WTC11 (cell line): ENCODE measurements around the gene SDCCAG8. TPM values are rescaled to one million over a fixed set of nuclear protein-coding genes. Genes with fewer than 3 reads are reported as not detected.
A peak's percentile ranks its signal among the peaks of the same experiment; 100 is the strongest.

Experiments
- ATAC-seq: fragments of 200-7000 bp; cut with Tn5 transposase; 2 replicates; pipeline ENCODE4 v1.10.0; 2021; ENCODE audit warnings: mild to moderate bottlenecking, moderate library complexity
- CTCF ChIA-PET: fragments of 300-600 bp; sonication (Branson Sonifier 250); formaldehyde crosslinking; loops from one replicate; lab custom pipeline; 2021; ENCODE audit warnings: antibody characterized with exemption; lab: Charles Lee
- POLR2A ChIA-PET: fragments of 350-600 bp; sonication (Branson Sonifier 250); formaldehyde crosslinking; loops from one replicate; lab custom pipeline; 2021; ENCODE audit warnings: antibody characterized with exemption; lab: Charles Lee
- DNase-seq: peaks from one replicate; pipeline ENCODE4 v3.0.0; 2021; ENCODE audit warnings: low spot score
- H3K27ac Mint-ChIP-seq: 2 replicates; pipeline ENCODE4 v1.8.0; 2021; ENCODE audit warnings: mixed read lengths
- H3K27me3 Mint-ChIP-seq: 2 replicates; pipeline ENCODE4 v1.8.0; 2021; ENCODE audit warnings: low read depth, mild to moderate bottlenecking, moderate library complexity, mixed read lengths
- H3K36me3 Mint-ChIP-seq: 2 replicates; pipeline ENCODE4 v1.8.0; 2021; ENCODE audit warnings: mixed read lengths
- H3K4me1 Mint-ChIP-seq: 2 replicates; pipeline ENCODE4 v1.8.0; 2022; ENCODE audit warnings: mixed read lengths
- H3K4me3 Mint-ChIP-seq: 2 replicates; pipeline ENCODE4 v1.8.0; 2021; ENCODE audit warnings: mild to moderate bottlenecking, moderate library complexity, mixed read lengths
- H3K9me3 Mint-ChIP-seq: 2 replicates; pipeline ENCODE4 v1.8.0; 2021; ENCODE audit warnings: mixed read lengths
- CBFB ChIP-seq: sonication (generic); formaldehyde crosslinking; IDR thresholded peaks from 2 replicates; pipeline ENCODE4 v1.8.1; 2022; ENCODE audit warnings: mild to moderate bottlenecking, low read depth, missing genetic modification reagents
- CREB1 ChIP-seq: sonication (generic); formaldehyde crosslinking; IDR thresholded peaks from 2 replicates; pipeline ENCODE4 v1.8.0; 2023; ENCODE audit warnings: mild to moderate bottlenecking, missing genetic modification reagents
- CREM ChIP-seq: sonication (generic); formaldehyde crosslinking; IDR thresholded peaks from 2 replicates; pipeline ENCODE4 v1.8.1; 2022; ENCODE audit warnings: mild to moderate bottlenecking, missing genetic modification reagents, moderate library complexity
- CTCF ChIP-seq: fragments of 200-600 bp; IDR thresholded peaks from 2 replicates; pipeline ENCODE4 v1.8.0; 2022; ENCODE audit warnings: antibody characterized with exemption
- EMX1 ChIP-seq: fragments of 250-450 bp; sonication (Bioruptor Pico); IDR thresholded peaks from 2 replicates; pipeline ENCODE4 v1.8.0; 2021; ENCODE audit warnings: mild to moderate bottlenecking
- GABPB1 ChIP-seq: sonication (generic); formaldehyde crosslinking; IDR thresholded peaks from 2 replicates; pipeline ENCODE4 v1.8.1; 2023; ENCODE audit warnings: mild to moderate bottlenecking, missing genetic modification reagents
- IRF2 ChIP-seq: sonication (generic); formaldehyde crosslinking; IDR thresholded peaks from 2 replicates; pipeline ENCODE4 v1.8.0; 2022; ENCODE audit warnings: low read depth, missing genetic modification reagents, borderline replicate concordance
- JUN ChIP-seq: sonication (generic); formaldehyde crosslinking; IDR thresholded peaks from 2 replicates; pipeline ENCODE4 v1.8.0; 2023; ENCODE audit warnings: mild to moderate bottlenecking, missing genetic modification reagents
- MAX ChIP-seq: sonication (generic); formaldehyde crosslinking; IDR thresholded peaks from 2 replicates; pipeline ENCODE4 v1.8.0; 2022; ENCODE audit warnings: mild to moderate bottlenecking, missing genetic modification reagents
- MYBL2 ChIP-seq: sonication (generic); formaldehyde crosslinking; IDR thresholded peaks from 2 replicates; pipeline ENCODE4 v1.8.1; 2023; ENCODE audit warnings: mild to moderate bottlenecking, moderate library complexity, missing genetic modification reagents
- NR1H2 ChIP-seq: sonication (generic); formaldehyde crosslinking; IDR thresholded peaks from 2 replicates; pipeline ENCODE4 v1.9.0; 2021; ENCODE audit warnings: mild to moderate bottlenecking, moderate library complexity, missing genetic modification reagents
- ZBTB21 ChIP-seq: sonication (generic); formaldehyde crosslinking; IDR thresholded peaks from 2 replicates; pipeline ENCODE4 v1.8.1; 2023; ENCODE audit warnings: mild to moderate bottlenecking, missing genetic modification reagents, borderline replicate concordance
- ZNF263 ChIP-seq: sonication (generic); formaldehyde crosslinking; IDR thresholded peaks from 2 replicates; pipeline ENCODE4 v1.8.1; 2022; ENCODE audit warnings: low read depth, mild to moderate bottlenecking, moderate library complexity, missing genetic modification reagents
- ZNF425 ChIP-seq: fragments of 250-450 bp; sonication (Bioruptor Pico); conservative IDR thresholded peaks from 2 replicates; pipeline ENCODE4 v1.9.0; 2021; ENCODE audit warnings: mild to moderate bottlenecking
- ZNF671 ChIP-seq: fragments of 250-450 bp; sonication (Bioruptor Pico); IDR thresholded peaks from 2 replicates; pipeline ENCODE4 v1.8.0; 2021; ENCODE audit warnings: mild to moderate bottlenecking
- total RNA-seq: library from RNA; stranded (reverse); gene quantifications from 3 replicates; pipeline ENCODE4 v1.2.3, GENCODE V29; 2021
- TF ChIP-seq, protein P1 (sequence below): sonication (generic); formaldehyde crosslinking; IDR thresholded peaks from 2 replicates; pipeline ENCODE4 v1.8.1; 2023; ENCODE audit warnings: mild to moderate bottlenecking, moderate library complexity, missing genetic modification reagents
- TF ChIP-seq, protein P2 (sequence below): sonication (generic); formaldehyde crosslinking; IDR thresholded peaks from 2 replicates; pipeline ENCODE4 v1.8.1; 2023; ENCODE audit warnings: mild to moderate bottlenecking, missing genetic modification reagents, borderline replicate concordance
- TF ChIP-seq, protein P3 (sequence below): sonication (generic); formaldehyde crosslinking; IDR thresholded peaks from 2 replicates; pipeline ENCODE4 v1.8.1; 2022; ENCODE audit warnings: mild to moderate bottlenecking, missing genetic modification reagents, moderate library complexity, borderline replicate concordance

The SDCCAG8 gene
- total RNA-seq, 1 experiment from 2014 or later, result 44.3 TPM

DNA sequence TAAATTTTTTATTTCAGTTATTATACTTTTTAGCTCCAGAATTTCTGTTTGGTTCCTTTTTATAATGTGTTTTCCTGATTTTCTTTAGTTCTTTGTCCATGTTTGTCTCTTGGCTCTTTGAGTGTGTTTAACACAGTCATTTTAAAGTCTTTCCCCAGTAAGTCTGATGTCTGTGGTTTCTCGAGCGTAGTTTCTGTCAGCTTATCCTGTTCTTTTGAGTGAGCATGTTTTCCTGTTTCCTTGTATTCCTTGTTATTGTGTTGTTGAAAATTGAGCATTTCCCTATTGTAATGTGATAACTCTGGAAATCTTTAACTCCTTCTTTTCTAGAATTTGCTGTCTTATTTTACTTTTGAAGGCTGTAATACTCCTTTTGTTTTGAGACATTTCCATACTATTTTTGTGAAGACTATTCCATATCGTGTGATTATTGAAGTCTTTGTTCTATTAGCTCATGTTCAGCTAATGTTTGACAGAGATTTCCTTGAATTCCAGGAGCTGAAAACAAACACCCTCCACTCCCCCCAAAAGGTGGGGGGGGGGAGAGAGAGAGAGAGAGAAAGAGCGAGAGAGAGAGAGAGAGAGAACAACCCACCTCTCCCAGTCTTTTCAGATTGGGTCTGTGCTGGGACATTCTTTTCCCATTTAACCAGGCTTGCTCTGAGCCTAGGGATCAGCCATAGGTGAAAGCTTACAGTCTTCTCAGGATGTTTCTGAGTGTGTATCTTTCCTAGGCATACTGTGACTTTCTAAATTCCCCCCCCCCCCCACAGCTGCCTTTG lies 38.3 kb downstream of the SDCCAG8 start:
- Mint-ChIP-seq H3K27ac (peak overlapping the region; percentile 59; the same call in 1 of the 2 replicates), H3K27me3 (no peaks in the 10 kb centered on the region), H3K4me1 (peaks cover 14% of the 10 kb centered on the region), H3K4me3 (no peak overlapping the region), H3K36me3 (0 out of 2 replicates have a peak, but pooled peaks cover 5% of the 10 kb centered on the region), H3K9me3 (no peaks in the 10 kb centered on the region)
- ATAC-seq (peak; percentile 30; the same call in 1 of the 2 replicates), DNase-seq (no peak)
- CTCF ChIA-PET, result interaction anchor here (1.3 kb wide), 1 partner anchor 50 kb away, joined by 3 read pairs; no protein-coding TSS in a partner anchor
- POLR2A ChIA-PET, result no interaction called here
- no peak for TF ChIP-seq IRF2 (CRISPR knock-in tag)

GRCh38 chr1:243294723-243295121 lies 38.9 kb downstream of the SDCCAG8 start:
- Mint-ChIP-seq H3K36me3 (0 out of 2 replicates have a peak, but pooled peaks cover 5% of the 10 kb centered on the region), H3K27ac (no peak overlapping the region), H3K9me3 (no peaks in the 10 kb centered on the region), H3K4me3 (no peak overlapping the region), H3K4me1 (peaks cover 14% of the 10 kb centered on the region), H3K27me3 (no peaks in the 10 kb centered on the region)
- ATAC-seq, result no peak
- CTCF ChIA-PET, result interaction anchor here (1.3 kb wide), 1 partner anchor 49 kb away, joined by 3 read pairs; no protein-coding TSS in a partner anchor
- no peak for DNase-seq
- POLR2A ChIA-PET, result no interaction called here
- TF ChIP-seq JUN (CRISPR knock-in tag), result no peak
- TF ChIP-seq GABPB1 (CRISPR knock-in tag), result no peak
- TF ChIP-seq CBFB (CRISPR knock-in tag), result no peak

DNA sequence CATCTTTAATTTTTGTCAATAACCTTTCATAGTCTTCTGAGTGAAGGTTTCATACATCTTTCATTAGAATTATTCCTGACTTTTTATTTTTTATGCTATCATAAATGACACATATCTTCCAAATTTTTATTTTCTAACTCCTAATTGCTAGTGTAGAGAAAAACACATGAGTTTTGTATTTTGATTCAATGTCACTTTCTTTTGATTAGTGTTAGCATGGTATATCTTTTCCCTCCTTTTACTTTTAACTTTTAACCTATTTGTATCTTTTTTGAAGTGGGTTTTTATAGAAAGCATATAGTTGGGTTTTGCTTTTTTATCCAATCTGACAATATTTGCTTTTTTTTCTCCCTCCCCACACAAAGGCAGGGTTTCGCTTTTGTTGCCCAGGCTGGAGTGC lies 43.2 kb downstream of the SDCCAG8 start:
- Mint-ChIP-seq H3K27me3 (no peaks in the 10 kb centered on the region), H3K4me3 (no peak overlapping the region), H3K27ac (no peak overlapping the region), H3K4me1 (peaks cover 7% of the 10 kb centered on the region), H3K36me3 (0 out of 2 replicates have a peak, but pooled peaks cover 2% of the 10 kb centered on the region), H3K9me3 (peaks cover 6% of the 10 kb centered on the region)
- ATAC-seq (no peak), DNase-seq (no peak)
- ChIA-PET CTCF (no interaction called here), POLR2A (no interaction called here)
- TF ChIP-seq ZNF263 (CRISPR knock-in tag), result no peak
- TF ChIP-seq, protein P1, sequence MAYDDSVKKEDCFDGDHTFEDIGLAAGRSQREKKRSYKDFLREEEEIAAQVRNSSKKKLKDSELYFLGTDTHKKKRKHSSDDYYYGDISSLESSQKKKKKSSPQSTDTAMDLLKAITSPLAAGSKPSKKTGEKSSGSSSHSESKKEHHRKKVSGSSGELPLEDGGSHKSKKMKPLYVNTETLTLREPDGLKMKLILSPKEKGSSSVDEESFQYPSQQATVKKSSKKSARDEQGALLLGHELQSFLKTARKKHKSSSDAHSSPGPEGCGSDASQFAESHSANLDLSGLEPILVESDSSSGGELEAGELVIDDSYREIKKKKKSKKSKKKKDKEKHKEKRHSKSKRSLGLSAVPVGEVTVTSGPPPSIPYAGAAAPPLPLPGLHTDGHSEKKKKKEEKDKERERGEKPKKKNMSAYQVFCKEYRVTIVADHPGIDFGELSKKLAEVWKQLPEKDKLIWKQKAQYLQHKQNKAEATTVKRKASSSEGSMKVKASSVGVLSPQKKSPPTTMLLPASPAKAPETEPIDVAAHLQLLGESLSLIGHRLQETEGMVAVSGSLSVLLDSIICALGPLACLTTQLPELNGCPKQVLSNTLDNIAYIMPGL (CRISPR knock-in tag), result no peak
- TF ChIP-seq MAX (CRISPR knock-in tag), result no peak
- TF ChIP-seq MYBL2 (CRISPR knock-in tag), result no peak
- no peak for TF ChIP-seq ZBTB21 (CRISPR knock-in tag)
- no peak for TF ChIP-seq NR1H2 (CRISPR knock-in tag)
- TF ChIP-seq CREB1 (CRISPR knock-in tag), result no peak
- TF ChIP-seq CTCF, result no peak
- no peak for TF ChIP-seq EMX1 (CRISPR knock-in tag)
- no peak for TF ChIP-seq ZNF671
- TF ChIP-seq, protein P2, sequence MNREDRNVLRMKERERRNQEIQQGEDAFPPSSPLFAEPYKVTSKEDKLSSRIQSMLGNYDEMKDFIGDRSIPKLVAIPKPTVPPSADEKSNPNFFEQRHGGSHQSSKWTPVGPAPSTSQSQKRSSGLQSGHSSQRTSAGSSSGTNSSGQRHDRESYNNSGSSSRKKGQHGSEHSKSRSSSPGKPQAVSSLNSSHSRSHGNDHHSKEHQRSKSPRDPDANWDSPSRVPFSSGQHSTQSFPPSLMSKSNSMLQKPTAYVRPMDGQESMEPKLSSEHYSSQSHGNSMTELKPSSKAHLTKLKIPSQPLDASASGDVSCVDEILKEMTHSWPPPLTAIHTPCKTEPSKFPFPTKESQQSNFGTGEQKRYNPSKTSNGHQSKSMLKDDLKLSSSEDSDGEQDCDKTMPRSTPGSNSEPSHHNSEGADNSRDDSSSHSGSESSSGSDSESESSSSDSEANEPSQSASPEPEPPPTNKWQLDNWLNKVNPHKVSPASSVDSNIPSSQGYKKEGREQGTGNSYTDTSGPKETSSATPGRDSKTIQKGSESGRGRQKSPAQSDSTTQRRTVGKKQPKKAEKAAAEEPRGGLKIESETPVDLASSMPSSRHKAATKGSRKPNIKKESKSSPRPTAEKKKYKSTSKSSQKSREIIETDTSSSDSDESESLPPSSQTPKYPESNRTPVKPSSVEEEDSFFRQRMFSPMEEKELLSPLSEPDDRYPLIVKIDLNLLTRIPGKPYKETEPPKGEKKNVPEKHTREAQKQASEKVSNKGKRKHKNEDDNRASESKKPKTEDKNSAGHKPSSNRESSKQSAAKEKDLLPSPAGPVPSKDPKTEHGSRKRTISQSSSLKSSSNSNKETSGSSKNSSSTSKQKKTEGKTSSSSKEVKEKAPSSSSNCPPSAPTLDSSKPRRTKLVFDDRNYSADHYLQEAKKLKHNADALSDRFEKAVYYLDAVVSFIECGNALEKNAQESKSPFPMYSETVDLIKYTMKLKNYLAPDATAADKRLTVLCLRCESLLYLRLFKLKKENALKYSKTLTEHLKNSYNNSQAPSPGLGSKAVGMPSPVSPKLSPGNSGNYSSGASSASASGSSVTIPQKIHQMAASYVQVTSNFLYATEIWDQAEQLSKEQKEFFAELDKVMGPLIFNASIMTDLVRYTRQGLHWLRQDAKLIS, result no peak
- TF ChIP-seq ZNF425 (CRISPR knock-in tag), result no peak
- TF ChIP-seq, protein P3, sequence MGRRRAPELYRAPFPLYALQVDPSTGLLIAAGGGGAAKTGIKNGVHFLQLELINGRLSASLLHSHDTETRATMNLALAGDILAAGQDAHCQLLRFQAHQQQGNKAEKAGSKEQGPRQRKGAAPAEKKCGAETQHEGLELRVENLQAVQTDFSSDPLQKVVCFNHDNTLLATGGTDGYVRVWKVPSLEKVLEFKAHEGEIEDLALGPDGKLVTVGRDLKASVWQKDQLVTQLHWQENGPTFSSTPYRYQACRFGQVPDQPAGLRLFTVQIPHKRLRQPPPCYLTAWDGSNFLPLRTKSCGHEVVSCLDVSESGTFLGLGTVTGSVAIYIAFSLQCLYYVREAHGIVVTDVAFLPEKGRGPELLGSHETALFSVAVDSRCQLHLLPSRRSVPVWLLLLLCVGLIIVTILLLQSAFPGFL (CRISPR knock-in tag), result no peak
- TF ChIP-seq JUN (CRISPR knock-in tag), result no peak
- TF ChIP-seq CREM, result no peak
